ENCODE measurements around the gene CYBRD1.
"Not testable (repeated sequence)": the region's sequence is repeated elsewhere in the genome, so short reads cannot be mapped to it uniquely, and the experiment has no call there.

Gene CYBRD1

GRCh38 chr2:171515672-171516298, 6.5 kb upstream of the CYBRD1 start:
- DNase-seq (ENCODE audit: low spot score) = no peak

- DNase-seq (ENCODE audit: low spot score) = no peak
Observed at GRCh38 chr2:171516793-171517192, 5.5 kb upstream of the CYBRD1 start.

- DNase-seq (ENCODE audit: low spot score) = no peak
Observed at GRCh38 chr2:171520471-171520870, 1.8 kb upstream of the CYBRD1 start.

GRCh38 chr2:171521361-171522051, 768 bp upstream of the CYBRD1 start:
- DNase-seq (ENCODE audit: low spot score) = no peak

- no peak for DNase-seq (ENCODE audit: low spot score)
Observed at GRCh38 chr2:171522788-171523087, 464 bp downstream of the CYBRD1 start.

- no peak for DNase-seq (ENCODE audit: low spot score)
Observed at GRCh38 chr2:171523088-171524017, 1.1 kb downstream of the CYBRD1 start.

GRCh38 chr2:171524018-171524401, 1.7 kb downstream of the CYBRD1 start:
- no peak for DNase-seq (ENCODE audit: low spot score)

GRCh38 chr2:171529914-171530313, 7.6 kb downstream of the CYBRD1 start:
- DNase-seq (ENCODE audit: low spot score) = no peak

- no peak for DNase-seq (ENCODE audit: low spot score)
Observed at GRCh38 chr2:171530378-171530777, 8.1 kb downstream of the CYBRD1 start.

- not testable (repeated sequence) for DNase-seq (ENCODE audit: low spot score)
Observed at GRCh38 chr2:171530859-171531258, 8.6 kb downstream of the CYBRD1 start.

- no peak for DNase-seq (ENCODE audit: low spot score)
Observed at GRCh38 chr2:171531291-171531690, 9.0 kb downstream of the CYBRD1 start.

GRCh38 chr2:171531836-171532450, 9.7 kb downstream of the CYBRD1 start:
- no peak for DNase-seq (ENCODE audit: low spot score)

- no peak for DNase-seq (ENCODE audit: low spot score)
Observed at GRCh38 chr2:171533331-171533730, 11.1 kb downstream of the CYBRD1 start.

- not testable (repeated sequence) for DNase-seq (ENCODE audit: low spot score)
Observed at GRCh38 chr2:171535528-171535927, 13.3 kb downstream of the CYBRD1 start.

- no peak for DNase-seq (ENCODE audit: low spot score)
Observed at GRCh38 chr2:171540437-171540836, 18.2 kb downstream of the CYBRD1 start.

- no peak for DNase-seq (ENCODE audit: low spot score)
Observed at GRCh38 chr2:171541202-171541887, 19.1 kb downstream of the CYBRD1 start.

GRCh38 chr2:171545086-171545485, 22.8 kb downstream of the CYBRD1 start:
- DNase-seq (ENCODE audit: low spot score) = no peak

- no peak for DNase-seq (ENCODE audit: low spot score)
Observed at GRCh38 chr2:171547256-171547655, 25.0 kb downstream of the CYBRD1 start.

GRCh38 chr2:171547720-171548119, 25.4 kb downstream of the CYBRD1 start:
- no peak for DNase-seq (ENCODE audit: low spot score)

GRCh38 chr2:171550613-171551012, 28.3 kb downstream of the CYBRD1 start:
- no peak for DNase-seq (ENCODE audit: low spot score)

GRCh38 chr2:171551836-171552235, 29.6 kb downstream of the CYBRD1 start:
- no peak for DNase-seq (ENCODE audit: low spot score)

- DNase-seq (ENCODE audit: low spot score) = no peak
Observed at GRCh38 chr2:171553236-171553635, 31.0 kb downstream of the CYBRD1 start.

All from CD4-positive, alpha-beta T cell treated with Interleukin-15 for 4 hours (primary cell).